ENCODE measurements around the gene PAPLN. TPM values are rescaled to one million over a fixed set of nuclear protein-coding genes. Genes with fewer than 3 reads are reported as not detected.
"Not testable (repeated sequence)": the region's sequence is repeated elsewhere in the genome, so short reads cannot be mapped to it uniquely, and the experiment has no call there.

PAPLN gene
- total RNA-seq, 1 donor from 2014 or later = 5.1 TPM

GRCh38 chr14:73290279-73290678, 53.0 kb downstream of the PAPLN start:
- ATAC-seq = no peak

GRCh38 chr14:73293782-73294781, 56.8 kb downstream of the PAPLN start:
- ATAC-seq = no peak

- peak; percentile 33 for ATAC-seq
Observed at GRCh38 chr14:73295198-73295796, 58.0 kb downstream of the PAPLN start.

- ATAC-seq = no peak
Observed at GRCh38 chr14:73305499-73305898, 68.2 kb downstream of the PAPLN start.

- ATAC-seq = no peak
Observed at GRCh38 chr14:73307261-73307660, 70.0 kb downstream of the PAPLN start.

GRCh38 chr14:73309207-73309606, 71.9 kb downstream of the PAPLN start:
- not testable (repeated sequence) for ATAC-seq

GRCh38 chr14:73311708-73312030, 74.4 kb downstream of the PAPLN start:
- ATAC-seq = no peak

- ATAC-seq = no peak
Observed at GRCh38 chr14:73312687-73313086, 75.4 kb downstream of the PAPLN start.

- no peak for ATAC-seq
Observed at GRCh38 chr14:73313151-73313550, 75.8 kb downstream of the PAPLN start.

- no peak for ATAC-seq
Observed at GRCh38 chr14:73323896-73324399, 86.6 kb downstream of the PAPLN start.

Other genes with a start within 250 kb of the PAPLN start
- gene ZFYVE1, start 210.4 kb upstream of the PAPLN start, total RNA-seq = 10.7 TPM
- gene RBM25, start 179.0 kb upstream of the PAPLN start, total RNA-seq = 35.1 TPM
- 48.3 TPM for gene PSEN1, start 101.0 kb upstream of the PAPLN start, total RNA-seq
- gene NUMB, start 221.0 kb downstream of the PAPLN start, total RNA-seq = 49.2 TPM

Measured in esophagus mucosa (tissue), 1 donor.